Activated naive CD8-positive, alpha-beta T cell treated with anti-CD3 and anti-CD28 coated beads, Interleukin-2, amount 50 U/mL, for 24 hours (primary cell): ENCODE measurements around the gene VPS11.
A peak's percentile ranks its signal among the peaks of the same experiment; 100 is the strongest.

Experiments
- ATAC-seq: fragments of 150-1000 bp; cut with Tn5 transposase; one replicate; pipeline ENCODE4 v1.10.0; 2021
- DNase-seq: peaks from one replicate; pipeline ENCODE4 v3.0.0; 2021
- H3K27ac Mint-ChIP-seq: one replicate; pipeline ENCODE4 v1.8.0; 2021; ENCODE audit warnings: mild to moderate bottlenecking, mixed read lengths
- H3K27me3 Mint-ChIP-seq: one replicate; pipeline ENCODE4 v1.8.0; 2021; ENCODE audit warnings: mixed read lengths
- H3K36me3 Mint-ChIP-seq: one replicate; pipeline ENCODE4 v1.8.0; 2021; ENCODE audit warnings: low read depth, mixed read lengths
- H3K4me1 Mint-ChIP-seq: one replicate; pipeline ENCODE4 v1.8.0; 2021; ENCODE audit warnings: mixed read lengths
- H3K4me3 Mint-ChIP-seq: one replicate; pipeline ENCODE4 v1.8.0; 2021; ENCODE audit warnings: mild to moderate bottlenecking, moderate library complexity, mixed read lengths
- H3K9me3 Mint-ChIP-seq: one replicate; pipeline ENCODE4 v1.8.0; 2021; ENCODE audit warnings: mixed read lengths

VPS11 gene

GRCh38 chr11:119084663-119085436 is 17.2 kb downstream of the VPS11 start, which contains the start of gene HMBS:
Gene HMBS, plus strand, starts transcription at chr11:119084881. Its CDS starts 153 bp downstream, at chr11:119085034.
- peak within 1 kb of the TSS; percentile 97 for H3K4me3 Mint-ChIP-seq
- H3K36me3 Mint-ChIP-seq = peaks cover 13% of the 10 kb centered on the region
- ATAC-seq (peak; percentile 93), DNase-seq (peak; percentile 92)
- H3K27ac Mint-ChIP-seq = peak within 1 kb of the TSS; percentile 96
- no peaks in the 10 kb centered on the region for H3K27me3 Mint-ChIP-seq
- H3K9me3 Mint-ChIP-seq = no peaks in the 10 kb centered on the region
- H3K4me1 Mint-ChIP-seq = peaks cover 30% of the 10 kb centered on the region

GRCh38 chr11:119085437-119085847 is 17.8 kb downstream of the VPS11 start:
- Mint-ChIP-seq H3K4me3 (peak overlapping the region; percentile 97), H3K27ac (peak overlapping the region; percentile 96), H3K27me3 (no peaks in the 10 kb centered on the region), H3K9me3 (no peaks in the 10 kb centered on the region), H3K36me3 (peaks cover 13% of the 10 kb centered on the region), H3K4me1 (peaks cover 30% of the 10 kb centered on the region)
- DNase-seq = no peak
- peak; percentile 25 for ATAC-seq

- peaks cover 4% of the 10 kb centered on the region for H3K36me3 Mint-ChIP-seq
- peak overlapping the region; percentile 34 for H3K4me3 Mint-ChIP-seq
- H3K27me3 Mint-ChIP-seq = no peaks in the 10 kb centered on the region
- no peak overlapping the region for H3K27ac Mint-ChIP-seq
- H3K9me3 Mint-ChIP-seq = no peaks in the 10 kb centered on the region
- peaks cover 36% of the 10 kb centered on the region for H3K4me1 Mint-ChIP-seq
- ATAC-seq (no peak), DNase-seq (no peak)
These were observed 19.5 kb downstream of the VPS11 start for GRCh38 chr11:119087123-119087522.

GRCh38 chr11:119087747-119088241 is 20.2 kb downstream of the VPS11 start:
- DNase-seq (no peak), ATAC-seq (no peak)
- Mint-ChIP-seq H3K27me3 (no peaks in the 10 kb centered on the region), H3K27ac (no peak overlapping the region), H3K36me3 (peaks cover 11% of the 10 kb centered on the region), H3K4me1 (peaks cover 42% of the 10 kb centered on the region), H3K4me3 (peak overlapping the region; percentile 30), H3K9me3 (no peaks in the 10 kb centered on the region)

GRCh38 chr11:119088406-119088805 is 20.8 kb downstream of the VPS11 start:
- H3K9me3 Mint-ChIP-seq = no peaks in the 10 kb centered on the region
- peaks cover 15% of the 10 kb centered on the region for H3K36me3 Mint-ChIP-seq
- no peak overlapping the region for H3K4me3 Mint-ChIP-seq
- no peak overlapping the region for H3K27ac Mint-ChIP-seq
- H3K27me3 Mint-ChIP-seq = no peaks in the 10 kb centered on the region
- ATAC-seq = no peak
- DNase-seq = no peak
- peaks cover 45% of the 10 kb centered on the region for H3K4me1 Mint-ChIP-seq

GRCh38 chr11:119089319-119089718 is 21.7 kb downstream of the VPS11 start:
- Mint-ChIP-seq H3K4me3 (no peak overlapping the region), H3K9me3 (no peaks in the 10 kb centered on the region), H3K27me3 (no peaks in the 10 kb centered on the region), H3K27ac (no peak overlapping the region), H3K4me1 (peaks cover 49% of the 10 kb centered on the region), H3K36me3 (peaks cover 24% of the 10 kb centered on the region)
- no peak for ATAC-seq
- DNase-seq = no peak

GRCh38 chr11:119091178-119091577 is 23.6 kb downstream of the VPS11 start:
- Mint-ChIP-seq H3K27me3 (peaks cover 4% of the 10 kb centered on the region), H3K4me1 (peaks cover 43% of the 10 kb centered on the region), H3K9me3 (no peaks in the 10 kb centered on the region), H3K36me3 (peaks cover 34% of the 10 kb centered on the region), H3K27ac (no peak overlapping the region), H3K4me3 (no peak overlapping the region)
- no peak for ATAC-seq
- no peak for DNase-seq

GRCh38 chr11:119091966-119092879 is 24.6 kb downstream of the VPS11 start:
- H3K4me1 Mint-ChIP-seq = peaks cover 40% of the 10 kb centered on the region
- no peak for ATAC-seq
- H3K4me3 Mint-ChIP-seq = peak overlapping the region; percentile 90

GRCh38 chr11:119092880-119093842 is 25.5 kb downstream of the VPS11 start:
- no peak for ATAC-seq
- H3K4me1 Mint-ChIP-seq = peaks cover 34% of the 10 kb centered on the region
- H3K36me3 Mint-ChIP-seq = peaks cover 49% of the 10 kb centered on the region
- peaks cover 4% of the 10 kb centered on the region for H3K27me3 Mint-ChIP-seq
- DNase-seq = no peak
- no peaks in the 10 kb centered on the region for H3K9me3 Mint-ChIP-seq
- peak overlapping the region; percentile 86 for H3K27ac Mint-ChIP-seq
- H3K4me3 Mint-ChIP-seq = peak overlapping the region; percentile 90

More at GRCh38 chr11:119091966-119092879, 24.6 kb downstream of the VPS11 start:
- DNase-seq = no peak
- Mint-ChIP-seq H3K36me3 (peaks cover 40% of the 10 kb centered on the region), H3K9me3 (no peaks in the 10 kb centered on the region), H3K27ac (peak overlapping the region; percentile 47), H3K27me3 (peaks cover 4% of the 10 kb centered on the region)

- Mint-ChIP-seq H3K4me3 (peak overlapping the region; percentile 90), H3K4me1 (peaks cover 37% of the 10 kb centered on the region), H3K27me3 (peaks cover 4% of the 10 kb centered on the region), H3K36me3 (peaks cover 59% of the 10 kb centered on the region), H3K9me3 (no peaks in the 10 kb centered on the region), H3K27ac (peak overlapping the region; percentile 99)
- ATAC-seq = peak; percentile 4
- peak; percentile 49 for DNase-seq
These were observed 26.6 kb downstream of the VPS11 start for GRCh38 chr11:119093942-119094815.

GRCh38 chr11:119094816-119095065 is 27.1 kb downstream of the VPS11 start:
- Mint-ChIP-seq H3K27me3 (peaks cover 4% of the 10 kb centered on the region), H3K9me3 (no peaks in the 10 kb centered on the region), H3K36me3 (peaks cover 60% of the 10 kb centered on the region), H3K4me1 (peaks cover 40% of the 10 kb centered on the region), H3K27ac (peak overlapping the region; percentile 99), H3K4me3 (peak overlapping the region; percentile 90)
- peak; percentile 21 for ATAC-seq
- no peak for DNase-seq

GRCh38 chr11:119095066-119095880 is 27.7 kb downstream of the VPS11 start:
- peaks cover 45% of the 10 kb centered on the region for H3K4me1 Mint-ChIP-seq

More at GRCh38 chr11:119095066-119095880, 27.7 kb downstream of the VPS11 start:
- peak overlapping the region; percentile 90 for H3K4me3 Mint-ChIP-seq
- peaks cover 63% of the 10 kb centered on the region for H3K36me3 Mint-ChIP-seq
- peak; percentile 99 for DNase-seq
- ATAC-seq = peak; percentile 85
- H3K27ac Mint-ChIP-seq = peak overlapping the region; percentile 99
- no peaks in the 10 kb centered on the region for H3K9me3 Mint-ChIP-seq
- H3K27me3 Mint-ChIP-seq = peaks cover 4% of the 10 kb centered on the region
